ENCODE measurements around the gene ZFR2. TPM values are rescaled to one million over a fixed set of nuclear protein-coding genes. Genes with fewer than 3 reads are reported as not detected.
"Not testable (repeated sequence)": the region's sequence is repeated elsewhere in the genome, so short reads cannot be mapped to it uniquely, and the experiment has no call there.

Gene ZFR2

DNA sequence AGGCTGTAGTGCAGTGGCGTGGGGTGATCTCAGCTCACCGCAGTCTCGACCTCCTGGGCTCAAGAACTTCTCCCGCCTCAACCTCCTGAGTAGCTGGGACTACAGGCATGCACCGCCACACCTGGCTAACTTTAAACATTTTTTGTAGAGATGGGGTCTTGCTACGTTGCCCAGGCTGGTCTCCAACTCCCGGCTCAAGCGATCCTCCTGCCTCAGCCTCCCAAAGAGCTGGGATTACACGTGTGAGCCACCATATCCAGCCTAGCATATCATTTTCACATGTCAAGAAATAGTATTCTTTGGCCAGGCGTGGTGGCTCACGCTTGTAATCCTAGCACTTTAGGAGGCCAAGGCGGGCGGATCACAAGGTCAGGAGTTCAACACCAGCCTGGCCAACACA is 110.5 kb downstream of the ZFR2 start:
- not testable (repeated sequence) for H2BK5ac ChIP-seq (ENCODE audit: low read length); H3K23ac ChIP-seq (ENCODE audit: low read length); H3K27me3 ChIP-seq (ENCODE audit: insufficient read depth, low read length, poor library complexity); H3K9ac ChIP-seq (ENCODE audit: low read length); H3K18ac ChIP-seq (ENCODE audit: low read length); H3K36me3 ChIP-seq (ENCODE audit: control insufficient read depth, insufficient read depth, low read length); H3K4me2 ChIP-seq (ENCODE audit: low read length); H4K5ac ChIP-seq (ENCODE audit: low read length); H2BK15ac ChIP-seq (replicated peaks; ENCODE audit: low read depth); H3K4me1 ChIP-seq (ENCODE audit: control insufficient read depth, low read depth, low read length); H3K4me3 ChIP-seq (ENCODE audit: low read length); H2BK120ac ChIP-seq (ENCODE audit: low read depth, low read length); H2AK5ac ChIP-seq (ENCODE audit: low read length); H3K56ac ChIP-seq (ENCODE audit: low read length); H3K79me1 ChIP-seq (ENCODE audit: low read length); H3K79me2 ChIP-seq (ENCODE audit: control insufficient read depth, insufficient read depth, low read length); DNase-seq; H4K8ac ChIP-seq (ENCODE audit: low read depth, low read length); H3K27ac ChIP-seq (ENCODE audit: low read depth, low read length); H3K4ac ChIP-seq (ENCODE audit: low read depth, low read length)
- no CpG with 5 or more reads among the region's 13 CpGs for WGBS (ENCODE audit: extremely low coverage, insufficient coverage, low lambda C conversion rate)

- not testable (repeated sequence) for H3K23ac ChIP-seq (ENCODE audit: low read length); H3K4me3 ChIP-seq (ENCODE audit: low read length); H3K18ac ChIP-seq (ENCODE audit: low read length); H3K27me3 ChIP-seq (ENCODE audit: insufficient read depth, low read length, poor library complexity); H2BK5ac ChIP-seq (ENCODE audit: low read length); H3K27ac ChIP-seq (ENCODE audit: low read depth, low read length); H4K5ac ChIP-seq (ENCODE audit: low read length); H2AK5ac ChIP-seq (ENCODE audit: low read length); H3K4me1 ChIP-seq (ENCODE audit: control insufficient read depth, low read depth, low read length); H3K9ac ChIP-seq (ENCODE audit: low read length); H3K4ac ChIP-seq (ENCODE audit: low read depth, low read length); H3K79me2 ChIP-seq (ENCODE audit: control insufficient read depth, insufficient read depth, low read length); H4K8ac ChIP-seq (ENCODE audit: low read depth, low read length); H3K36me3 ChIP-seq (ENCODE audit: control insufficient read depth, insufficient read depth, low read length); H3K56ac ChIP-seq (ENCODE audit: low read length); H3K79me1 ChIP-seq (ENCODE audit: low read length); H2BK15ac ChIP-seq (replicated peaks; ENCODE audit: low read depth); DNase-seq; H3K4me2 ChIP-seq (ENCODE audit: low read length); H2BK120ac ChIP-seq (ENCODE audit: low read depth, low read length)
- WGBS (ENCODE audit: extremely low coverage, insufficient coverage, low lambda C conversion rate): no CpG with 5 or more reads among the region's 7 CpGs
These were observed 111.1 kb downstream of the ZFR2 start for GRCh38 chr19:3757705-3758104.

Small RNAs within 50 kb of the gene (small RNA-seq; reads per million reads assigned to genes)
- not detected for gene AC005777.1 (ENCODE audit: insufficient read depth)
